Measurements from ENCODE around the gene ZFHX2. TPM values are rescaled to one million over a fixed set of nuclear protein-coding genes. Genes with fewer than 3 reads are reported as not detected.

ZFHX2 gene
- total RNA-seq, 1 experiment from 2014 or later = 0.63 TPM

GRCh38 chr14:23523229-23524016 lies 28.1 kb downstream of the ZFHX2 start:
- no peak for DNase-seq (ENCODE audit: low read depth)

GRCh38 chr14:23522643-23523198 lies 28.8 kb downstream of the ZFHX2 start:
- DNase-seq (ENCODE audit: low read depth) = no peak

- DNase-seq (ENCODE audit: low read depth) = no peak
Measured at GRCh38 chr14:23521785-23522640, 29.6 kb downstream of the ZFHX2 start.

- no peak for DNase-seq (ENCODE audit: low read depth)
Measured at GRCh38 chr14:23520899-23521533, 30.5 kb downstream of the ZFHX2 start.

DNA sequence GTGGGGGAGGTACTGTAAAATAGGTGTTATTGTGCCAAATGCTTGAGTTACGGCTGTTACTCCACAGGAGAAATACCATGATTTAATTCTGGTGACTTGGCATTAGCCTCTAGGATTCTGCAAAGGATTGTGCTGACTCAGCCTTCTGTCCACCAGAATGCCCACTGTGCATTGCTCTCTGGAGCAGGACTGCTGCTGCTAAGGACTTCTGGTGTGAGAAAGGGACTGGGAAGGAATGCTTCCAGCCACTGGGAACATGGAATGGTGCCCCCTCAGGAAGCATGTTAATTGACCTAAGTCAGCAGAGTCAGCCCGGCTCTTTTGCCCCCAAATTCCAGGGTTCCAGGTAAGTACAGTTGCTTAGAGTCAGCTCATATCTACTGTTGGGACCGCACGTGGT lies 32.9 kb downstream of the ZFHX2 start:
- no peak for DNase-seq (ENCODE audit: low read depth)

GRCh38 chr14:23517650-23518326 lies 33.8 kb downstream of the ZFHX2 start:
- no peak for DNase-seq (ENCODE audit: low read depth)

DNA sequence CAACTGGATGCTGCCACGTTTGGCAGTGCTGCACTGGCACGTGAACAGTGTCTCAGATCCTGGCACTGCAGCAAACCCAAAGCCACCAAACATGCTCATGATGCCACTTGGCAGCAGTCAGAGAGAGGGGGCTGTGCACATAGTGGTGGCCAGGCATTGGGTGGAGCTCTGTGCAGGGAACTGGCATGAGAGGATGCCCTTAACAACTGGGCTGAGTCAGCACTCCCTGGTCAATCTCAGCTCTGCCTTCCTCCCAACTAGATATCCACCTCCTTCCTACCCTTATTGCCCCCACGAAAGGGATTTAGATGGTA lies 37.0 kb downstream of the ZFHX2 start:
- no peak for DNase-seq (ENCODE audit: low read depth)

GRCh38 chr14:23513818-23514643 lies 37.5 kb downstream of the ZFHX2 start:
- DNase-seq (ENCODE audit: low read depth) = no peak

DNA sequence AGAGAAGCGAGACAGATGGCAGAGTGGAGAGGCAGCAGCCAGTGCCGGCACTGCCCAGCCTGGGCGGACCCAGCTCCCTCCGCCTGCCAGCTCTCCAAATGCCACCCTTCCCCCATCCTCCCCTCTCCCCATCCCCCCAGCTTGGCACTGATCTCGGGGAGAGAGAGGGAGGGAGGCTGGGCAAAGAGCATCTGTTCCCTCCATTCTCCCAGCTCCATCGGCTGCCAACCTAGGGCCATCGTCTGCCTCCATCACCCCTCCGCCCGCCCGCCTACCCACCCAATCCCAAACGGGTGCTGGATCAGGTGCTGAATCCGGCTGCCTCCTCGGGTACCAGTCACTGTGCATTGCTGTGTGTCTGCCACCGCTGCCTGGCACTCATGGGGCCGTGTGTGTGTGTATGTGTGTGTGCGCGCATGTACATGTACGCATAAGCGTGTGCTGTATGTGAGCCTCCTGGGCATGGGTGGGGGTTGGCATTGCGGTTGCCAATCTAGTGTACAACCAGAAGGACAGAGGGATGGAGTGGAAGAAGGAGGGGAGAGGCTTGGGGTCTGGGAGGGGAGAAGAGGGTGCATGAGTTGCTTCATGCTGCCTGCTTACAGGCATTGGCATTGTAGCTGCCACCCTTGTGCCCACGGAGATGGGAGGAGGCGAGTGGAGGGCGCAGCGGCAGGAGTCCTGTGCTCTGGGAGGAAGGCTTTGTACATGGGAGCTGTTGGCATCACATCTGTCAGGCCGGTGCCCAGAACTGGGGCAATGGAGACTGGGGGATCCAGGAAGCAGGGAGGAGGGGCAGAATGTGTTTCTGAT lies 38.4 kb downstream of the ZFHX2 start:
- DNase-seq (ENCODE audit: low read depth) = no peak

- DNase-seq (ENCODE audit: low read depth) = no peak
Measured at GRCh38 chr14:23512156-23512555, 39.4 kb downstream of the ZFHX2 start.

- DNase-seq (ENCODE audit: low read depth) = no peak
Measured at GRCh38 chr14:23494223-23494622, 57.3 kb downstream of the ZFHX2 start.

DNA sequence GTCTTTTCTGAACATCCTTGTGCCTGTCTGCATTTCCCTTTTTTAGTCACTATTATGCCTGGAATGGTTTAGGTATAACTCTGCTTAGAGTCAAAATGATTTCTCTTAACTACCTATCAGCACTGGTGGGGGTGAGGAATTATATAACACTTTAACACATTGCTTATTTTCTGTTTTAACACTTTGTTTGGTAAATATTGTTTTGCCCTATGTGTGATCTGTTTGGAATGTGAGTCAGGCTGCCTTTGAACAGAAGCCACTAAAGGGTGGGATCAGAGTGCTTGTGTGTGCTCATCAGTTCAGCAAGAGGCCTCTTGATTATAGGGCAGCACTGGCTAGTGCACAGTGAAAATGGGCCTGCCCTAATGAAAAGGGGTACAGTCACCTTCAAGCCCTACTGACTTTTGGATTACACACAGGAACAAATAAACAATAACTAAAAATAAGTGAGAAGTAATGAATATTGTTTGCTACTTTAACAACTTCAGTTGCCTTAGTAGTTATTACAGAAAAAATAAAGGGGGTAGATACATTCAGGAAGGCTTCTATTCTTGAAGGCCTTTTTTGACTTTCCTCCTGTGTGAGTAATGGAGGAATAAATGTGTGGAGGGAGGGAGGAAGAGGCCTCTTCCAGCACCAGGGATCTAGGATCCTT lies 58.8 kb downstream of the ZFHX2 start:
- DNase-seq (ENCODE audit: low read depth) = no peak

DNA sequence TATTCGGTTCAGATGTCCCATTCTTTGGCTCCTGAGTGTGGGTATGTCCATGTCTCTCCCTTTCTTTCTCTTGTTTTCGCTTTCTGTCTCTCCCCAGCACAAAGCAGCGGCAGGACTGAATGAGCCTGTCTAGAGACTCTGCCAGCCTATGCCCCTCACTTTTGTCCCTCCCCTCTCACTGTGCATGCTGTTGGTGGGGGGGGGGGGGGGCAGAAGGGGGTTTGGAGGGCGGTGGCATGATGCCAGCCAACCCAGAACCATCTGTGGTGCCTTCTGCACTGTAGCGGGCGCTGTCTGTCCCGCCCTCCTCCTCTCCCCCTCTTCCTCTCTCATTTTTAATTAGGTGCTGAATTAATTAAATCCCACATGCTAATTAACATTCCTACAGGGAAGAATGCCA lies 64.3 kb downstream of the ZFHX2 start:
- DNase-seq (ENCODE audit: low read depth) = no peak

- no peak for DNase-seq (ENCODE audit: low read depth)
Measured at GRCh38 chr14:23486036-23486435, 65.5 kb downstream of the ZFHX2 start.

DNA sequence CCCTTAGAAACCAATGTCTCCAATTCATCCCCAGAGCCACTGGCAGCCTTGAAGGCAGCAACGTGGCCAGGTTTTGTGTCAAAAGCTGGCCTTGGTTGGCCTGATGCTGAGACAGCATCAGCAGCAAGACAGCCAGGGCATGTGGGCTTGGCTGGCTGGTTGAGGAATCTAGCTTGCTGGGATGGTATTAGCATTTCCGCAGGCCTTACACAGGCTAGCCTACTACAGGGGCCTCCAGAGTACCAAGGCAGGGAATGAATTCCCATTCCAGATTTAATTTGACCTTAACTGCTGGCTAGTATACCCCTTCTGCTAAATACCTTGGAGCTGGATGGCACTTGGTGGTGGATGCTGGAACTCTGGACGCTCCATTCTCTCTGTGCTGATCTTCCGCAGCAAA lies 66.2 kb downstream of the ZFHX2 start:
- no peak for DNase-seq (ENCODE audit: low read depth)

- DNase-seq (ENCODE audit: low read depth) = peak; percentile 39
Measured at GRCh38 chr14:23483236-23483854, 68.2 kb downstream of the ZFHX2 start.

DNA sequence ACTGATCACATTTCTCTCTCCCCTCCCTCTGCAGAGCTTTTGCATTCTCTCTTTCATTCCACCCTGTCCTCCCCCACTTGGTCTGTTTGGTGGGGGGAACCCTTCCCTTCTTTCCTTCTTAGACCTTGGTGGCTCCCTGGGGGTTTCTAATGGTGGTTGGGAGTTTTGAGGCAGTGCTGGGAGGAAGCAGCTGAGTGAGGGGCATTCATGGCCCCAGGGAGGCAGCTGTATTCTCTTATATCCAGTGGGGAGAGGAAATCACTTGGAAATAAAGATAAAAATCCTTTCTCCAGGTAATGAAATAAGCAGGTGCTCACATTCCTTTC lies 68.8 kb downstream of the ZFHX2 start:
- DNase-seq (ENCODE audit: low read depth) = no peak

GRCh38 chr14:23481979-23482822 lies 69.4 kb downstream of the ZFHX2 start:
- no peak for DNase-seq (ENCODE audit: low read depth)
